Activated CD8-positive, alpha-beta memory T cell treated with anti-CD3 and anti-CD28 coated beads, Interleukin-2, amount 50 U/mL, for 24 hours (primary cell): ENCODE measurements around the gene GAL.

Source experiments
- DNase-seq: peaks from one replicate; pipeline ENCODE4 v3.0.0-alpha.2; 2020; ENCODE audit errors: extremely low read depth

The GAL gene

DNA sequence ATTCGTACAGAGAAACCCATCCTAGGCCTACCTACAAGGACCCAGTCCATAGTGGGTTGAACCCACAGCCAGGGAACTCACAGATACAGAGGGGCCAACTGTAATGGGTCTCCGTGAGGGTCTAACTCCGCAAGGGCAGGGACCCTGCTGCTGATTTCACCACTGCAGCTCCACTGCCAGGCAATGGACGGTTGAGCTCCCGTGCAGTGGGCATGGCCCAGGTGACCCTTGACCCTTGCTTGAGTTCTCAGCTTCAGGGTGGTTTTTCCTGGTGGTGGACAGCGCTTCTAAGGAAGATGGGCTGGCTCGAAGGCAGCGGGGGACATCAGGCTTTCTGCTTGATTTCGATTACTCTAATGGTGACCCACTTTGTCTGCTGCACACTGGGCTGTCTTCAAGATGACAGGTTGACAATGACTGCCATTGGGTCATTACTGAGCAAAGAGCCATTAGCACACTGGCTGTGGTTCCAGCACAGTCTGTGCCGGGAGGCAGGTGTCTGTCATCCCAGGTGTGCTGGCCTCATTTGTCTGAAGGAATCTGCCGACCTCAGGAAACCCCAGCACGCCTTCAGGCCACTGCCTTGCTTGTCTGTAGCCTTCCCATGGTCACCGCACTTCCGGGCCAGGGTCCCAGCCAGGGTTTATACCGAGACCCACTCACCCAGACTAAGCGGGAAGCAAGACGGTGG, 3.7 kb upstream of the GAL start:
- DNase-seq, result no peak

DNA sequence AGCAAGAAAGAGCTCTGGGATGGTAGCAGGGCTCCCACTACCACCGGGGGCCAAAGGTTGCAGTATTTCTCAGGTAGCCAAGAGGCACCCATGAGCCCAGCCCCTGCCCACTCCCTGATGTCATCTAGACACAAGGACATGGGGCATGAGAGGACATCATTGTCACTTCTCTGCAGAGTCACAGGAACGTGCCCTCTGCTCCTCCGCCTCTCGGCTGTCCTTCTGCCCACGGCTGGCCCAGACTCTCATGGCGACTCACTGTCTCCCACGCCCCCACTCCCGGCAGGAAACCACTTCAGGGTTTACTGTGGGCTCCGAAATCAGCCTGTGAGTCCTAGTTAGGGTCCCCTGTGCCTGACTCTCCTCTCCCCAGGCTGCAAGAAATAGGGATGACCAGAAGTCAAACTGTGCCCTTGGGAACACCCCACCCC, 1.8 kb upstream of the GAL start:
- no peak for DNase-seq

GRCh38 chr11:68683121-68683520, 1.2 kb upstream of the GAL start:
- no peak for DNase-seq

GRCh38 chr11:68683536-68684384, 584 bp upstream of the GAL start:
- DNase-seq, result no peak

- no peak for DNase-seq
Measured at GRCh38 chr11:68685656-68686380, 1.5 kb downstream of the GAL start.

GRCh38 chr11:68686486-68686885, 2.1 kb downstream of the GAL start:
- DNase-seq, result no peak

GRCh38 chr11:68687311-68687710, 3.0 kb downstream of the GAL start:
- no peak for DNase-seq

DNA sequence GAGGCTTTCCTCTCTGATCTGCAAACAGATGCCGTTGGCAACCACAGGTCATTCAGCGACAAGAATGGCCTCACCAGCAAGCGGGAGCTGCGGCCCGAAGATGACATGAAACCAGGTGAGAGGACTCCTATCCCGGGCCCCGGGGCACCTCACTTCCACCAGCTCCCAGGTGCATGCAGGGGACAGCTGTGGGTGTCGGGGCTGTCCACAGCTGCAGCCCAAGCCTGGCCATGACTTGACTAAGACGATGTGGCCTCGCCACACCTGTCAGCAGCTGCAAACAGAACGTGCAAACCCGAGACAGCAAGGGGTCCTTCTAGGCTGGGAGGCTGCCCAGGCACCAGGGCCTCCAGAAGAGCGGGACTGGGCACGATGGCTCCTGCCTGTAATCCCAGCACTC, 3.6 kb downstream of the GAL start:
- no peak for DNase-seq

DNA sequence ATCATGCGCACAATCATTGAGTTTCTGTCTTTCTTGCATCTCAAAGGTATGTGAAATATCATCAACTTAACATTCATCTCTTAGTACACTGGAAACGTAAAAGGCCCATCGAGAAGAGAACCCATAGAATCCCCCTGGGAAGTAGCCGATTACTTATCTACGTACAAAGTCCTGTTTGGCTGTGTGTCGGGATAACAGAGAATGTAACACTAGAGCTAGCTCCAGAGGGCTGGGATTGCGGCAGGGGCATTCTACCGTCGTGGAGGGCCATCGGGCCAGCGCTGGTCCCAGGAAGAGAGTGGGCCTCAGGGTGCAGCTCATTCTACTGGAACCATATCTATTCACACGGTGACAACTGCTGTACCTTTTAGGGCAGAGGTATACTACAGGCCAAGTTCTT, 4.5 kb downstream of the GAL start:
- DNase-seq, result no peak

- no peak for DNase-seq
Measured at GRCh38 chr11:68689737-68690625, 5.6 kb downstream of the GAL start.

- DNase-seq, result no peak
Measured at GRCh38 chr11:68690671-68691401, 6.5 kb downstream of the GAL start.

DNA sequence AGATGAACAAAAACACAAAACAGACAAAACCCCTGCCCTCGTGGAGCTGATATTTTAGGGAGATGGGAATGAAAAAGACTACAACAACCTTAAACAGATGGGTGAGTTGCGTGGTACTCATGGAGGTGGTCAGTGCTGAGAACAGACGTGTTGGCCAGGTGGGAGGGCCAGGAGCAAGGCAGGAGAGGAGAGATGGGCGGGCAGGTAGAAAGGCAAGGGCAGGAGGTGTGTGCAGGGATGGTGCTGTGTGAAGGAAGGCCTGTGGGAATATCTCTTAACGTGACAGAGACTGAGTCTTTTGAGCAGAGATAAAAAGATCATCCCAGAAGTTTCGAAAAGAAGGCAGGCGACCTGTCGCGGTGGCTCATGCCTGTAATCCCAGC, 7.0 kb downstream of the GAL start:
- DNase-seq, result no peak

GRCh38 chr11:68692115-68692514, 7.8 kb downstream of the GAL start:
- no peak for DNase-seq

DNA sequence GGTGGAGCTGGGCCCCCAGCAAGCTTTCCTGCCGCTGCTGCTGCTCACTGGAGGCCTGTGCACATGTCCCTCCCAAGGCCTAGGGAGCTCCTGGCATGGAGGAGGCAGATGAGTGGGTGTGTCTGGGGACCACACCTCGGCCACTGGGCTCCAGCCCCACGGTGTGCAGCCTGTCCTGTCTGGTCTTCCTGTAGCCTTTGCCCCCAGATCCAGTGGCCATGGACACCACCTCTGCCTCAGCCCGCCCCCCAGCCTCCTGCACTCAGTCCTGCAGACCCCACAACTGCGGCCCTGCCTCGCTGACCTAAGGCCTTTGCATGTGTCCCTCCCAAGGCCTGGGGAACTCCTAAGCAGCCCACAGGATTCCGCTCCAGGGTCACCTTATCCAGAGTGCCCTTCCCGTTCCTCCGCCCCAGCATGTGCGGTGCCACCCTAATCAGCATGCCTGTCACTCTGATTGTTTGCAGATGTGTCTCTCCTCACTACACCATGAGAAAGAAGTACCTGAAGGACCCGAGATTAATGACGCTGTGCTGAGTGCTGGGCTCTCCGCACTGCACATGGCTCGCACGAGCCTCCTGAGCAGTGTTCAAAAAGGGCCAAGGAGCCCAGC, 8.6 kb downstream of the GAL start:
- DNase-seq, result no peak

- DNase-seq, result no peak
Measured at GRCh38 chr11:68693484-68693882, 9.1 kb downstream of the GAL start.

- no peak for DNase-seq
Measured at GRCh38 chr11:68694431-68695297, 10.3 kb downstream of the GAL start.

DNA sequence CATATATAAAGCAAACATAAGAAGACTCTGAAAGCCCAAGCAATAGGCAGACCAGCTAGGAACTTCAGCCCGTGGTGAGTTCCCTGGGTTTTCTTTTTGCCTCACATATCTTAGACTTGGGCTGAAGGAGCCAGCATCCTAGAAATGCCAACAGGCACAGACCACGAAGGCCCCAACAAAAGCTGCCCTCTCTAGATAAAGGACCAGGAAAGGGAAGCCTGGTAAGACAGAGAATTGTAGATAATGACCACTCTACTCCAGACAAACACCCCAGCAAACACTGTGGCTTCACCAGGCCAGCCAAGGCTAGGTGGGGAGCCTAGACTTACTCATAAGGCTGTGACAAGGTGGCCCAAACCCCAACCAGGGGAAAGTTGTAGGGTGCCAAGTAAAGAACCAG, 11.2 kb downstream of the GAL start:
- no peak for DNase-seq

GRCh38 chr11:68698993-68699392, 14.6 kb downstream of the GAL start:
- DNase-seq, result no peak

DNA sequence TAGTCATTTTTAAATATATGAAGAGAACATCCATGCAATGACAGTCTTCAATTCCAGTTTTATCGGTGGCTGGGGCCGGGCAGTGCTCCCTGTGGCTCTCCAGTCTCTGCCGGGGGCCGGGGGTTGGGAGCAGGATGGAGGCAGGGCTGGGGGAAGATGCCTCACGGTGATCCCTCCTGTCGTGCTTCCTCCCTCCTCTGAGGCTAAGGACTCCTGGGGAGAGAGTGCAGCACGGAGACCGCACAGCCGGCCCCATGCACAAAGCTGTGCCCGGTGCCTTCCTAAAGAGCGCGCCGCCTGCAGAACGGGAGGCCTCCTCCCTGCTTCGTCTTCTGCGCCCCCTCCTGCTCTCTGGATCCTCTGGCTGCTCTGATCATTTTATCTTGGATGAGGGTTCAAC, 20.5 kb downstream of the GAL start:
- no peak for DNase-seq

GRCh38 chr11:68707527-68707926, 23.2 kb downstream of the GAL start:
- no peak for DNase-seq
